ENCODE measurements around the gene JPT1.

JPT1 gene

GRCh38 chr17:75182569-75183436 is 28.5 kb upstream of the JPT1 start, which contains the start of gene SUMO2:
Gene SUMO2 (minus strand): TSS chr17:75182959. CDS start chr17:75182834, 125 bp downstream.
- peak; percentile 99 for DNase-seq (ENCODE audit: low read depth)
- peak; percentile 32 for TF ChIP-seq CTCF (IDR thresholded peaks at IDR 0.05; ENCODE audit: insufficient read depth, low read depth, low read length, missing control alignments)
- H3K4me3 ChIP-seq (ENCODE audit: low read depth, low read length): peak within 1 kb of the TSS; percentile 96

- H3K4me3 ChIP-seq (ENCODE audit: low read depth, low read length): peak overlapping the region; percentile 96
- no peak for DNase-seq (ENCODE audit: low read depth)
- TF ChIP-seq CTCF (IDR thresholded peaks at IDR 0.05; ENCODE audit: insufficient read depth, low read depth, low read length, missing control alignments): no peak
These were observed 27.9 kb upstream of the JPT1 start for GRCh38 chr17:75182319-75182568.

GRCh38 chr17:75181608-75182318 is 27.5 kb upstream of the JPT1 start:
- no peak for TF ChIP-seq CTCF (IDR thresholded peaks at IDR 0.05; ENCODE audit: insufficient read depth, low read depth, low read length, missing control alignments)
- peak overlapping the region; percentile 96 for H3K4me3 ChIP-seq (ENCODE audit: low read depth, low read length)
- peak; percentile 48 for DNase-seq (ENCODE audit: low read depth)

- peak overlapping the region; percentile 96 for H3K4me3 ChIP-seq (ENCODE audit: low read depth, low read length)
- TF ChIP-seq CTCF (IDR thresholded peaks at IDR 0.05; ENCODE audit: insufficient read depth, low read depth, low read length, missing control alignments): no peak
- no peak for DNase-seq (ENCODE audit: low read depth)
These were observed 26.8 kb upstream of the JPT1 start for GRCh38 chr17:75181110-75181509.

GRCh38 chr17:75178453-75178852 is 24.1 kb upstream of the JPT1 start:
- H3K4me3 ChIP-seq (ENCODE audit: low read depth, low read length): no peak overlapping the region
- no peak for TF ChIP-seq CTCF (IDR thresholded peaks at IDR 0.05; ENCODE audit: insufficient read depth, low read depth, low read length, missing control alignments)
- no peak for DNase-seq (ENCODE audit: low read depth)

GRCh38 chr17:75176625-75177024 is 22.3 kb upstream of the JPT1 start:
- TF ChIP-seq CTCF (IDR thresholded peaks at IDR 0.05; ENCODE audit: insufficient read depth, low read depth, low read length, missing control alignments): no peak
- DNase-seq (ENCODE audit: low read depth): no peak

More at GRCh38 chr17:75176625-75177024, 22.3 kb upstream of the JPT1 start:
- H3K4me3 ChIP-seq (ENCODE audit: low read depth, low read length): no peak overlapping the region
